Esophagus muscularis mucosa (tissue), 4 donors: ENCODE results near the gene NOMO2.
"Not testable (repeated sequence)": the region's sequence is repeated elsewhere in the genome, so short reads cannot be mapped to it uniquely, and the experiment has no call there.

ENCODE experiments used
- EP300 ChIP-seq: sonication (generic); formaldehyde crosslinking; IDR thresholded peaks from one replicate; pipeline ENCODE4 v1.6.1; 2017; ENCODE audit warnings: antibody characterized with exemption
- POLR2A ChIP-seq: fragments of 450-650 bp; IDR thresholded peaks from one replicate; pipeline ENCODE4 v1.6.1; 2017; ENCODE audit warnings: antibody characterized with exemption, moderate library complexity, mild to moderate bottlenecking, low read depth
- TF ChIP-seq, protein P1 (sequence below), 3 experiments: fragments of 200-600 bp in 2 of 3; fragments of 450-650 bp in 1 of 3; sonication (generic) in 2 of 3; IDR thresholded peaks; one replicate each; pipeline ENCODE4 v1.5.1; 2017 to 2019; ENCODE audit warnings: antibody characterized with exemption in 3 of 3, mild to moderate bottlenecking in 2 of 3, moderate library complexity in 1 of 3

DNA sequence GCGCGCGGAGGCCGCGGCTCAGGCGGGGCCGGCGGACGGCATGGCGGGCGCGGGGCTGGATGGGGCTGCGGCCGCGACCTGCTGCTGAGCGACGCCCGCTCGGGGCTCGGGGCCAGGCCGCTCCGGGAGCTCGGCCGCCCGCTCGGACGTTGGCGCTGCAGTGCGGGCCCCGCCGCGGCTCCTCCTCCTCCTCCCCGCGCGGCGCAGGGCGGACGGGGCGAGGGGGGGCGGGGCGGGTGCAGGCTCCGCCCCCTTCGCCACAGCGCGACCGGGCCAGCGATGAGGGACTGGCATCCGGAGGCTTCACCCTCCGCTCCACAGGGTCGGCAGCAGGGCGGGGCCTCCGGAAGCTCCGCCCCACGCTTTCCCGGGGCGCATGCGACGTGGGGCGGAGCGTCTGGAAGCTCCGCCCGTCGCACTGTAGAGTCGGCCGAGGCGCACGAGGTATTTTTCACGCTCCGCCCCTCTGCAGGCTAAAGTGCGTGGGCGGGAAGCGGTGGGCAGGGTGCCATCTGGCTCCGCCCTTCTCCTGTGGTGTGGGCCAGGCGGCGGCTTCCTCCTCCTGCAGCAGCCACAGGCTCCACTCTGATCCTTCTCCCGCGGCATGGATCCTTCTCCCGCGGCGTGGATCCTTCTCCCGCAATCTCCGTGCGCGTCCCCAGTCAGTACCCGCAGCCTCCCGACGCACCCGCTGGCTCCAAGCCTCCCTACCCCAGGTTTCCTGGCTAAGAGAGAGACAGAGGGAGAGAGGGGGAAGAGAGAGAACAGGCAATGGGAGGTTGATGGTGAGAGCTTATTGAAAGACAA, 159.8 kb downstream of the NOMO2 start:
- TF ChIP-seq, protein P1, sequence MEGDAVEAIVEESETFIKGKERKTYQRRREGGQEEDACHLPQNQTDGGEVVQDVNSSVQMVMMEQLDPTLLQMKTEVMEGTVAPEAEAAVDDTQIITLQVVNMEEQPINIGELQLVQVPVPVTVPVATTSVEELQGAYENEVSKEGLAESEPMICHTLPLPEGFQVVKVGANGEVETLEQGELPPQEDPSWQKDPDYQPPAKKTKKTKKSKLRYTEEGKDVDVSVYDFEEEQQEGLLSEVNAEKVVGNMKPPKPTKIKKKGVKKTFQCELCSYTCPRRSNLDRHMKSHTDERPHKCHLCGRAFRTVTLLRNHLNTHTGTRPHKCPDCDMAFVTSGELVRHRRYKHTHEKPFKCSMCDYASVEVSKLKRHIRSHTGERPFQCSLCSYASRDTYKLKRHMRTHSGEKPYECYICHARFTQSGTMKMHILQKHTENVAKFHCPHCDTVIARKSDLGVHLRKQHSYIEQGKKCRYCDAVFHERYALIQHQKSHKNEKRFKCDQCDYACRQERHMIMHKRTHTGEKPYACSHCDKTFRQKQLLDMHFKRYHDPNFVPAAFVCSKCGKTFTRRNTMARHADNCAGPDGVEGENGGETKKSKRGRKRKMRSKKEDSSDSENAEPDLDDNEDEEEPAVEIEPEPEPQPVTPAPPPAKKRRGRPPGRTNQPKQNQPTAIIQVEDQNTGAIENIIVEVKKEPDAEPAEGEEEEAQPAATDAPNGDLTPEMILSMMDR (IDR thresholded peaks at IDR 0.05), result not testable (repeated sequence)
- TF ChIP-seq EP300, POLR2A: not testable (repeated sequence)
